HG02623 (cell line): ENCODE measurements around the gene PEX16.

Experiments used
- ATAC-seq: cut with Tn5 transposase; IDR thresholded peaks from one replicate; pipeline ENCODE4 v1.9.1; 2021; ENCODE audit warnings: moderate library complexity; ENCODE audit not compliant: unreplicated experiment

Gene PEX16

GRCh38 chr11:45931739-45932138, 14.1 kb upstream of the PEX16 start:
- no peak for ATAC-seq

DNA sequence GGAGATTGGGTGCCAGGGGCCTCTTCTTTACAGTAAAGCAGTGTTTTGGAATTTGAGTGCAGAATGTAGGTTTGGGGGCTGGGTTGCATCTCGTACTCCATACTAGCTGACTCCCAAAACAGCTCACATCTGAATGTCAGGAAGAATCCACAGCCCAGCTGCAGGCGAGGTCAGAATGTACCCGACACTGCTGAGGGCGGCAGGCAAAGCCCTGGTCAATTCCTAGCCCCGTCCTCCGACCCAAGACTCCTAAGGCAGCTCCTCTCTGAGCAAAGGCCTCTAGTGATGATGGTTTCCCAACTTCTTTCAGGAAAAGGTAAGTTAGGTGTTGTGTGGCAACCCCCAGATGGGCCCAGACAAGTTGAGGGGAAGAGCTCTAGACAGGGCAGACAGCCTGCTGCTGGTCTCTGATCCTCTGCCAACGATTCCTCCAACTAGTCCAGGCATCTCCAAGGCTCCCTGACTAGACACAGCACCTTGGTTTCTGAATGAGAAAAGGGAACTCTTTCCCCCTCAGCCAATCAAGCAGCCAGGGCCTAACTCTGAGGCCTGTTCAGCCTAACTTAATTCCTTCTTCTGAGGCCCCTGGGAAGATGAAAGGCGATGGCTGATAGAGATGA, 13.4 kb upstream of the PEX16 start:
- no peak for ATAC-seq

- peak; percentile 90 for ATAC-seq
Observed at GRCh38 chr11:45930031-45930794, 12.5 kb upstream of the PEX16 start.

GRCh38 chr11:45929486-45930030, 11.9 kb upstream of the PEX16 start:
- no peak for ATAC-seq

- ATAC-seq: no peak
Observed at GRCh38 chr11:45928535-45929215, 11.0 kb upstream of the PEX16 start.

DNA sequence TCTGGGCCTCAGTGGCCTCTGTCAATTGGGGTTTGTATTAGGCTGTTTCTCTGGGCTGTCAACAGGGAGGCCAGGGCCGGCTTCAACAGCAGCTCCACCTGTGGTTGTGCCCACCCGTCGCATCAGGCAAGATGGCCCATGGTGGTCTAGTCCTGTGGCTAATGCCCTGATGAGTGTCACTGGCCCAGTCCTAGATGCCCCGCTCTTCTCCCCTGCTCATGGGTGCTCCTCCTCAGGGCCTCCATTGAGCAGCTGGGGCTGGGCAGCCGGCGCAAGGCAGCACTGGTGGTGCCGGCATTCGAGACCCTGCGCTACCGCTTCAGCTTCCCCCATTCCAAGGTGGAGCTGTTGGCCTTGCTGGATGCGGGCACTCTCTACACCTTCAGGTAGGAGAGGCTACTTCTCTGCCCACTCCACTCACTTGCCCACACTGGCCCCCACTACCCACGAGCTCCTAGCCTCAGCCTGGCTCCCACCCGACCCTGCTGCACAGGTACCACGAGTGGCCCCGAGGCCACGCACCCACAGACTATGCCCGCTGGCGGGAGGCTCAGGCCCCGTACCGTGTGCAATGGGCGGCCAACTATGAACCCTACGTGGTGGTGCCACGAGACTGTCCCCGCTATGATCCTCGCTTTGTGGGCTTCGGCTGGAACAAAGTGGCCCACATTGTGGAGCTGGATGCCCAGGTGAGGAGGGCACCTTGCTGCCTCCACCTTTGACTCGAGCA, 10.2 kb upstream of the PEX16 start:
- no peak for ATAC-seq

DNA sequence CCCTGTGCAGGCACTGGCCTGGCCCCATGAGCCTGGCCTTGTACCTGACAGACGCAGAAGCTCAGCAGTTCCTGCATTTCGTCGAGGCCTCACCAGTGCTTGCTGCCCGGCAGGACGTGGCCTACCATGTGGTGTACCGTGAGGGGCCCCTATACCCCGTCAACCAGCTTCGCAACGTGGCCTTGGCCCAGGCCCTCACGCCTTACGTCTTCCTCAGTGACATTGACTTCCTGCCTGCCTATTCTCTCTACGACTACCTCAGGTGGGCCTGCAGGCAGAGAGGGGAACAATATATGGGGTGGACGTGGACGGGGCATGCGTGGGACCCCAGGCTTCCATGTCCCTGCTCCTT, 9.6 kb upstream of the PEX16 start:
- ATAC-seq: no peak

DNA sequence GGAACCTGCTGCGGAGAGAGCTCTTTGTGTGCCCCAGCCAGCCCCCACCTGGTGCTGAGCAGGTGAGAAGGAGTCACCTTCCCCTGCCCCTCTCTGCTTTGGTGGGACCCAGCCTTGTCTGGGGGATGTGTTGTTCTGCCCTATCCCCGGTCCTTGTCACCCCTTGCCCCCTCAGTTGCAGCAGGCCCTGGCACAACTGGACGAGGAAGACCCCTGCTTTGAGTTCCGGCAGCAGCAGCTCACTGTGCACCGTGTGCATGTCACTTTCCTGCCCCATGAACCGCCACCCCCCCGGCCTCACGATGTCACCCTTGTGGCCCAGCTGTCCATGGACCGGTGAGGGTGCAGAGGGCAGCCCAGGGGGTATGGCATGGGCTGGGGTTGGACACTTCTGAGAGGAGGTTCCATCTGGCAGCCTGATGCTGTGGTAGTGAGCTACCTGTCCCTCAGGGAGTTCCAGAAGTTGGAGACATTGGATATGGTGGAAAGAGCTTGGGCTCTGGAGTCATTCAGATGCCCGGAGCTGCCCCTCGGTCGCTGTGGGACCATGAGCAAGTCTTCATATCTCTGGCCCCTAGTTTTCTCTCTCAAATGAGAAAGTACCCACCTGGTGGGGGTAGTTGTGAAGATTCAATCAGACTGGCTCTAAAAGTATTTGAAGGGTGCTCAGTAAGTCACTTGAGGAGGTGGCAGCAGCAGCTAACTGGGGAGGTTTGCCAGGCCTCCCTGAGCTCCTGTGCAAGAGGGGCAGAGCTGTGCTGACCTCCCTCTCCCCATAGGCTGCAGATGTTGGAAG, 9.1 kb upstream of the PEX16 start:
- no peak for ATAC-seq

DNA sequence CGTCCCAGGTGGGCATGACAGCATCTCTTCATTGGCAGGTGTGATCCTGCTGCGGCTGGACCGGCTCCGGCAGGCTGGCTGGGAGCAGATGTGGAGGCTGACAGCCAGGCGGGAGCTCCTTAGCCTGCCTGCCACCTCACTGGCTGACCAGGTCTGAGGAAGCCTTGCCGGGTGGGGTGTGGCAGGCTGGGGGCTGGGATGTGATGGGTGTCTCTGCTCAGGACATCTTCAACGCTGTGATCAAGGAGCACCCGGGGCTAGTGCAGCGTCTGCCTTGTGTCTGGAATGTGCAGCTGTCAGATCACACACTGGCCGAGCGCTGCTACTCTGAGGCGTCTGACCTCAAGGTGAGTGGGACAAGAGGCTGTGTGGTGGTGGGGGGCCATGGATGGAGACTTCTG, 8.3 kb upstream of the PEX16 start:
- ATAC-seq: no peak

DNA sequence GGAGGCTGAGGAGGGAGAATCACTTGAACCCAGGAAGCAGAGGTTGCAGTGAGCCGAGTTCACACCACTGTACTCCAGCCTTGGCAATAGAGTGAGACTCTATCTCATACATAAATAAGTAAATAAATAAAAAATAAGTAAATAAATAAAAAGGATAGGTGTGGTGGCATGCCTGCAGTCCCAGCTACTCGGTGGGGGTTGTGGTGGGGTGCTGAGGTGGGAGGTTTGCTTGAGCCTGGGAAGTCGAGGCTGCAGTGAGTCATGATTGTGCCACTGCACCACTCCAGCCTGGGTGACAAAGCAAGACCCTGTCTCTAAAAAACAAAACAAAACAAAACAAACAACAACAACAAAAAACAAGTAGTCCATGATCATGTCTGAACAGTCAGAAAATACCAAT, 7.9 kb upstream of the PEX16 start:
- no peak for ATAC-seq

- no peak for ATAC-seq
Observed at GRCh38 chr11:45924927-45925326, 7.2 kb upstream of the PEX16 start.

- no peak for ATAC-seq
Observed at GRCh38 chr11:45924036-45924915, 6.6 kb upstream of the PEX16 start.

DNA sequence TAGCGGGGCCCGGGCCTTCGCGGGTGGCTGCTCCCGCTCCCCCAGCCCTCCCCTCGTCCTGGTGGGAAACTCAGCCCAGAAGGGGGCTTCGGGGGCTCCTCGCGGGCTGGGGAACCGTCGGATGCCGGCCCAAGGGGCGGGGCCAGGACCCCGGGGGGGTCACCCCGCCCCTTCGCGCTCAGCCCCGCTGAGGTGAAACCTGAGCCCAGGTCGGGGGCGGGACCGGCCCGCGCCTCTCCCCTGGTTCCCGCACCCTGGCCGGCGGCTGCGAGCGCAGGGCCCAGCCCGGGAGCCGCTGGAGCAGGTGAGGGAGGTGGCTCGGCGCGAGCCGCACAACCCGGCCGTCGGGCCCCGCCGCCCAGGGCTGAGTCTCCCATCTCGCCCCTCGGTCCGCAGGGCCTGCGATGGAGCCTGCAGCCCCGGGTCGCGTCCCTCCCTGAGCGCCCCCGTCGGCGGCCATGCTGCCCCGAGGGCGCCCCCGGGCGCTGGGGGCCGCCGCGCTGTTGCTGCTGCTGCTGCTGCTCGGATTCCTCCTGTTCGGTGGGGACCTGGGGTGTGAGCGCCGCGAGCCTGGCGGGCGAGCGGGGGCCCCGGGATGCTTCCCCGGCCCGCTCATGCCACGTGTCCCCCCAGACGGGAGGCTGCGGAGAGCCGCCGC, 4.9 kb upstream of the PEX16 start, which contains the start of gene LARGE2:
Gene LARGE2 (plus strand): TSS at position 232 of the 658 bp plus-strand sequence. CDS start 227 bp downstream, at position 459.
- ATAC-seq: no peak

DNA sequence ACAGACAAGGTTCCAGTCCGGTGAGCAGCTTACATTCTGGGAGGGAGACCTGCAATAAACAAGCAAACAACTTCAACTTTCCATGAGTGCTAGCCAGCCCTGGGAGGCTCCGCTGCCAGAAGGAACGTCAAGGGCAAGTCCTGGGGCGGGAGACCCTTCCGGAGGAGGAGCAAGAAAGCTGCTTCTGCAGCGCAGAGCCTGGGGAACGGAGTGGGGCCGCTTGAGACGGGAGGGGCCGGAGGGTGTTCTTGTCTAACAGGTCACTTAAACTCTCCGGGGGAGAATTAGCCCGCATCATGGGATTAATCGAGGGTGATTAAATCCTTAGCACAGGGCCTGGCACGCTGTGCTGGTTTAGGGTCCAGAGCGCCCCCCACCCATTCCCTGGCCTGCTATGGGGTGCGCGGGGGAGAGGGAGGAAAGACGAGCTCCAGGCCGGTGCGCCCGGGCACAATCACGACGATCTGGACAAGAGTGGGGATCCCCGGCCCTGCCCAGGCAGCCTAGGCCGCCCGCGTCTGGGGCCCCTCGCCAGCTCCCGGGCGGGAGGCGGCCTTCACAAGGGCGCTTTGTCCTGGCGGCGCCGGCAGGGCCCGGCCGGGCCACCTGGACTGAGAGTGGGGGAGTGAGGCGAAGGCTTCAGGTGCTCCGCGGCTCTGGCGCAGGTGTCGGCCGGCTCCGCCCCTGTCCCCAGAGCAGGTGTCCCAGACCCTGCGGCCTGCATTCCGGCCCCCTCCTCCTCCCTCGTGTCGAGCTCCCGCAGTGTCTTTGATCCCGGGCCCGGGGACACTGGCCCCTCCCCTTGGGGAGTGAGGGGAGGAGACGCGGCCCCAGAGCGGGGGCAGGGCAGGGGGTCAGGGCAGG, 4.1 kb upstream of the PEX16 start:
- no peak for ATAC-seq

- no peak for ATAC-seq
Observed at GRCh38 chr11:45920531-45921477, 3.1 kb upstream of the PEX16 start.

GRCh38 chr11:45919806-45920530, 2.3 kb upstream of the PEX16 start:
- ATAC-seq: no peak
